H9 (cell line): ENCODE data around the gene SMC1B. TPM values are rescaled to one million over a fixed set of nuclear protein-coding genes. Genes with fewer than 3 reads are reported as not detected.

Source experiments
- DNase-seq: peaks from one replicate; pipeline ENCODE4 v3.0.0-alpha.2; 2017
- H2AFZ ChIP-seq: one replicate; pipeline ENCODE4 v1.6.1; 2013; ENCODE audit warnings: mild to moderate bottlenecking, low read length, control low read depth, moderate library complexity
- H2AK5ac ChIP-seq: 2 replicates; pipeline ENCODE4 v1.6.1; 2013; ENCODE audit warnings: low read length, control low read depth, mixed read lengths; ENCODE audit not compliant: insufficient read length
- H2BK120ac ChIP-seq: one replicate; pipeline ENCODE4 v1.6.1; 2013; ENCODE audit warnings: low read depth, mild to moderate bottlenecking, low read length, control low read depth, inconsistent platforms; ENCODE audit not compliant: poor library complexity, severe bottlenecking
- H2BK12ac ChIP-seq: 2 replicates; pipeline ENCODE4 v1.6.1; 2013; ENCODE audit warnings: low read length, control low read depth, mixed read lengths, low read depth; ENCODE audit not compliant: insufficient read length
- H2BK15ac ChIP-seq: 2 replicates; pipeline ENCODE4 v1.6.1; 2013; ENCODE audit warnings: low read depth, low read length, control low read depth
- H2BK20ac ChIP-seq: one replicate; pipeline ENCODE4 v1.6.1; 2013; ENCODE audit warnings: low read depth, mild to moderate bottlenecking, low read length, control low read depth, inconsistent platforms; ENCODE audit not compliant: poor library complexity, severe bottlenecking
- H2BK5ac ChIP-seq: 2 replicates; pipeline ENCODE4 v1.6.1; 2013; ENCODE audit warnings: low read length, control low read depth, mixed read lengths; ENCODE audit not compliant: insufficient read length
- H3K14ac ChIP-seq: 2 replicates; pipeline ENCODE4 v1.6.1; 2013; ENCODE audit warnings: low read length, control low read depth; ENCODE audit not compliant: insufficient read depth
- H3K18ac ChIP-seq: 2 replicates; pipeline ENCODE4 v1.6.1; 2013; ENCODE audit warnings: low read depth, mild to moderate bottlenecking, mixed read lengths, low read length, control low read depth; ENCODE audit not compliant: insufficient read length
- H3K23ac ChIP-seq: 2 replicates; pipeline ENCODE4 v1.6.1; 2013; ENCODE audit warnings: low read length, control low read depth, mixed read lengths, low read depth; ENCODE audit not compliant: insufficient read length
- H3K23me2 ChIP-seq: 2 replicates; pipeline ENCODE4 v1.6.1; 2013; ENCODE audit warnings: low read depth, mild to moderate bottlenecking, mixed read lengths, low read length, control low read depth; ENCODE audit not compliant: insufficient read length, poor library complexity, severe bottlenecking
- H3K27ac ChIP-seq: 2 replicates; pipeline ENCODE4 v1.5.1; 2013; ENCODE audit warnings: low read length, control low read depth, mixed read lengths, low read depth; ENCODE audit not compliant: insufficient read length
- H3K27me3 ChIP-seq: 2 replicates; pipeline ENCODE4 v1.6.1; 2013; ENCODE audit warnings: low read length, control low read depth, inconsistent platforms; ENCODE audit not compliant: insufficient read depth
- H3K4ac ChIP-seq: 2 replicates; pipeline ENCODE4 v1.6.1; 2013; ENCODE audit warnings: low read depth, mild to moderate bottlenecking, control low read depth, inconsistent platforms, low read length, moderate library complexity
- H3K4me1 ChIP-seq: 2 replicates; pipeline ENCODE4 v1.6.1; 2013; ENCODE audit warnings: low read length, control low read depth, inconsistent platforms; ENCODE audit not compliant: insufficient read depth
- H3K4me2 ChIP-seq: 2 replicates; pipeline ENCODE4 v1.6.1; 2013; ENCODE audit warnings: low read length, control low read depth, mixed read lengths; ENCODE audit not compliant: insufficient read length, insufficient read depth
- H3K56ac ChIP-seq: 2 replicates; pipeline ENCODE4 v1.6.1; 2013; ENCODE audit warnings: low read depth, mild to moderate bottlenecking, mixed read lengths, low read length, control low read depth; ENCODE audit not compliant: insufficient read length
- H3K79me1 ChIP-seq: 2 replicates; pipeline ENCODE4 v1.6.1; 2013; ENCODE audit warnings: low read depth, mild to moderate bottlenecking, moderate library complexity, low read length, control low read depth, inconsistent platforms; ENCODE audit not compliant: insufficient read depth, poor library complexity, severe bottlenecking
- H3K79me2 ChIP-seq: 2 replicates; pipeline ENCODE4 v1.6.1; 2013; ENCODE audit warnings: low read length, control low read depth, inconsistent platforms; ENCODE audit not compliant: insufficient read depth
- H3K9ac ChIP-seq: 2 replicates; pipeline ENCODE4 v1.6.1; 2013; ENCODE audit warnings: low read length, control low read depth, mixed read lengths; ENCODE audit not compliant: insufficient read length; ENCODE audit errors: extremely low read depth
- H3K9me3 ChIP-seq: one replicate; pipeline ENCODE4 v1.6.1; 2013; ENCODE audit warnings: low read depth, low read length, inconsistent platforms; ENCODE audit not compliant: control insufficient read depth
- H3T11ph ChIP-seq: one replicate; pipeline ENCODE4 v1.6.1; 2013; ENCODE audit warnings: mild to moderate bottlenecking, low read length, control low read depth, inconsistent platforms
- H4K20me1 ChIP-seq: one replicate; pipeline ENCODE4 v1.6.1; 2013; ENCODE audit not compliant: control insufficient read depth, insufficient read length, insufficient read depth
- H4K5ac ChIP-seq: 2 replicates; pipeline ENCODE4 v1.6.1; 2013; ENCODE audit warnings: low read depth, mild to moderate bottlenecking, mixed read lengths, low read length, control low read depth; ENCODE audit not compliant: insufficient read length
- H4K8ac ChIP-seq: replicated peaks from 2 replicates; pipeline ENCODE4 v1.6.1; 2013; ENCODE audit warnings: low read length, control low read depth, mixed read lengths, low read depth; ENCODE audit not compliant: insufficient read length
- H4K91ac ChIP-seq: 2 replicates; pipeline ENCODE4 v1.6.1; 2013; ENCODE audit warnings: low read depth, mild to moderate bottlenecking, moderate library complexity, mixed read lengths, low read length, control low read depth; ENCODE audit not compliant: insufficient read length
- H3K27ac Mint-ChIP-seq, 3 experiments: 2 replicates in 2 of 3; 3 replicates in 1 of 3; pipeline ENCODE4 v1.8.0; 2020 to 2021; ENCODE audit warnings: mixed read lengths in 3 of 3, mild to moderate bottlenecking in 1 of 3, moderate library complexity in 1 of 3
- H3K27me3 Mint-ChIP-seq: 2 replicates; pipeline ENCODE4 v1.8.0; 2021; ENCODE audit warnings: low read depth, mild to moderate bottlenecking, moderate library complexity, mixed read lengths
- H3K36me3 Mint-ChIP-seq, 3 experiments: 2 replicates in 2 of 3; 3 replicates in 1 of 3; pipeline ENCODE4 v1.8.0; 2020 to 2021; ENCODE audit warnings: low read depth in 3 of 3, mixed read lengths in 3 of 3; ENCODE audit not compliant: insufficient read depth in 1 of 3
- H3K4me1 Mint-ChIP-seq, 2 experiments: 2 replicates each; pipeline ENCODE4 v1.8.0; 2020; ENCODE audit warnings: mixed read lengths in 2 of 2
- H3K4me3 Mint-ChIP-seq, 2 experiments: 2 replicates in 1 of 2; 3 replicates in 1 of 2; pipeline ENCODE4 v1.8.0; 2020 to 2021; ENCODE audit warnings: mild to moderate bottlenecking in 2 of 2, mixed read lengths in 2 of 2, moderate library complexity in 1 of 2
- H3K9me3 Mint-ChIP-seq, 2 experiments: 2 replicates in 1 of 2; 3 replicates in 1 of 2; pipeline ENCODE4 v1.8.0; 2020; ENCODE audit warnings: mild to moderate bottlenecking in 2 of 2, mixed read lengths in 2 of 2, moderate library complexity in 1 of 2
- CTCF ChIP-seq: fragments of 200-600 bp; sonication (generic); conservative IDR thresholded peaks from 3 replicates; pipeline ENCODE4 v1.8.0; 2021; ENCODE audit warnings: antibody characterized with exemption, mild to moderate bottlenecking
- WGBS: extraction: QIAGEN DNeasy Blood & Tissue Kit; methylation state at CpG from one replicate; pipeline ENCODE4 v1.1.7; 2013; ENCODE audit warnings: missing lambda C conversion rate, low lambda C conversion rate, mixed read lengths; ENCODE audit not compliant: insufficient read length; ENCODE audit errors: extremely low coverage; 5-methylcytosine and 5-hydroxymethylcytosine counted together
- total RNA-seq: library from RNA; stranded (reverse); gene quantifications from 2 replicates; pipeline ENCODE4 v1.2.1, GENCODE V29; 2021

The SMC1B gene
- total RNA-seq, 1 experiment from 2014 or later: not detected

GRCh38 chr22:45460288-45461109 lies 47.1 kb upstream of the SMC1B start:
- H3K4me1 Mint-ChIP-seq: peaks cover 2 to 6% of the 10 kb centered on the region in 2 experiments; a peak in 2 of 4 replicates
- H3K23ac ChIP-seq: no peak overlapping the region
- no peaks in the 10 kb centered on the region for H3K27me3 ChIP-seq
- no peak overlapping the region for H2BK20ac ChIP-seq
- H3K36me3 Mint-ChIP-seq: peaks cover 6 to 13% (median 11%) of the 10 kb centered on the region in 3 experiments; a peak in 5 of 7 replicates
- no peak for TF ChIP-seq CTCF
- H3K9me3 Mint-ChIP-seq: peaks cover 11 to 18% of the 10 kb centered on the region in 2 experiments
- no peak for DNase-seq
- no peak overlapping the region for H4K8ac ChIP-seq
- H4K91ac ChIP-seq: no peak overlapping the region
- no peak overlapping the region for H3K56ac ChIP-seq
- no peak overlapping the region for H3K4ac ChIP-seq
- H3K27me3 Mint-ChIP-seq: peaks cover 3% of the 10 kb centered on the region; the same call in 1 of the 2 replicates
- H3K27ac ChIP-seq: no peak overlapping the region
- H3K4me2 ChIP-seq: no peak overlapping the region
- no peak overlapping the region for H3K9ac ChIP-seq
- H3K27ac Mint-ChIP-seq: no peak overlapping the region; a peak in 1 of 7 replicates
- no peaks in the 10 kb centered on the region for H4K20me1 ChIP-seq
- no peak overlapping the region for H3K18ac ChIP-seq
- no peak overlapping the region for H2BK15ac ChIP-seq
- H3K79me2 ChIP-seq: no peaks in the 10 kb centered on the region
- no CpG with 5 or more reads among the region's 14 CpGs for WGBS
- H4K5ac ChIP-seq: no peak overlapping the region
- no peaks in the 10 kb centered on the region for H3K9me3 ChIP-seq
- no peak overlapping the region for H2BK12ac ChIP-seq
- no peak overlapping the region for H2AK5ac ChIP-seq
- no peak overlapping the region for H3T11ph ChIP-seq
- H2AFZ ChIP-seq: no peak overlapping the region
- no peak overlapping the region for H3K14ac ChIP-seq
- no peak overlapping the region for H3K4me3 Mint-ChIP-seq
- H3K23me2 ChIP-seq: no peaks in the 10 kb centered on the region
- no peak overlapping the region for H2BK5ac ChIP-seq
- H3K4me1 ChIP-seq: no peaks in the 10 kb centered on the region
- no peaks in the 10 kb centered on the region for H3K79me1 ChIP-seq
- H2BK120ac ChIP-seq: no peak overlapping the region
